Liver (tissue), 3 donors: ENCODE results near the gene LCN2.

Source experiments
- EGR1 ChIP-seq, 2 donors: IDR thresholded peaks; 2 replicates each; pipeline ENCODE4 v1.6.1; 2016 to 2018; ENCODE audit warnings: antibody characterized with exemption in 2 of 2, low read depth in 2 of 2
- FOXA1 ChIP-seq: IDR thresholded peaks from 2 replicates; pipeline ENCODE4 v1.6.1; 2016; ENCODE audit warnings: antibody characterized with exemption
- GABPA ChIP-seq, 2 donors: IDR thresholded peaks in 1 of 2; conservative IDR thresholded peaks in 1 of 2; 2 replicates each; pipeline ENCODE4 v1.6.1; 2016; ENCODE audit warnings: antibody characterized with exemption in 2 of 2, mild to moderate bottlenecking in 1 of 2, moderate library complexity in 1 of 2
- JUND ChIP-seq, 2 donors: IDR thresholded peaks; 2 replicates each; pipeline ENCODE4 v1.6.1; 2016; ENCODE audit warnings: antibody characterized with exemption in 2 of 2
- RAD21 ChIP-seq, 2 donors: IDR thresholded peaks; 2 replicates each; pipeline ENCODE4 v1.6.1; 2016; ENCODE audit warnings: antibody characterized with exemption in 2 of 2, mild to moderate bottlenecking in 2 of 2
- TAF1 ChIP-seq: conservative IDR thresholded peaks from 2 replicates; pipeline ENCODE4 v1.6.1; 2016; ENCODE audit warnings: antibody characterized with exemption, mild to moderate bottlenecking
- YY1 ChIP-seq: IDR thresholded peaks from 2 replicates; pipeline ENCODE4 v1.6.1; 2016; ENCODE audit warnings: antibody characterized with exemption, mild to moderate bottlenecking
- TF ChIP-seq, protein P1 (sequence below): fragments of 150-350 bp; IDR thresholded peaks from 2 replicates; pipeline ENCODE4 v1.5.1; 2017; ENCODE audit warnings: improper control_type of control experiment, low read depth, low read length; ENCODE audit not compliant: missing input control
- TF ChIP-seq, protein P2 (sequence below): IDR thresholded peaks from 2 replicates; pipeline ENCODE4 v1.6.1; 2016; ENCODE audit warnings: antibody characterized with exemption
- TF ChIP-seq, protein P3 (sequence below): IDR thresholded peaks from 2 replicates; pipeline ENCODE4 v1.6.1; 2016; ENCODE audit warnings: antibody characterized with exemption
- TF ChIP-seq, protein P4 (sequence below): IDR thresholded peaks from 2 replicates; pipeline ENCODE4 v1.6.1; 2016; ENCODE audit warnings: antibody characterized with exemption, mild to moderate bottlenecking
- donor health status: healthy.
- donor health status: healthy.

DNA sequence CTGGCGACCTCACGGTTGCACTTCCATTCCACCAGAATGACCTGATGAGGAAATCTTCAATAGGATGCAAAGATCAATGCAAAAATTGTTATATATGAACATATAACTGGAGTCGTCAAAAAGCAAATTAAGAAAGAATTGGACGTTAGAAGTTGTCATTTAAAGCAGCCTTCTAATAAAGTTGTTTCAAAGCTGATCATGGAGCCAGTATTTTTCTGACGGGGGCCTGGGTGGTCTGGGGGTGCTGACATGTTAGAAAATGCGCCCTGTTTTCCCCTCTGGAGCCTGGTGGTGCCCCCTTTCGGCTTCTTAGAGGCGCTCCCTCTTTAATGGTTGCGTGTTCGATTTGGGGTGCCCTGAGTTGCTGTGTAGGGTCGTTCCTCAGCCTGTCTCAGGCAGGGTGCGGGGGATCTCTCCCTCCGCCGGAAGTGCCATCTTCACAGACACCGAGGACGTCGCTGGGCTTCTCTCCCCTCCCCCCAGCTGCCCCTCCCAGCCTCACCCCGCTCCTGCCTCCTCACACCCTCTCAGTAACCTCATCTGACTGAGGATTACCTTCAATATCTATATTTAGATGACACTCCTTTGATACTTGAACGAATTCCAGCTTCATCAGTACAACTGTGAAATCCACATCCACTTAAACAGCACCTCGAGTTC, 40.1 kb upstream of the LCN2 start:
- TF ChIP-seq RAD21 (IDR thresholded peaks at IDR 0.05) (no peak), GABPA (IDR thresholded peaks at IDR 0.05 in 1 of 2, conservative IDR thresholded peaks at IDR 0.05 in 1 of 2) (no peak), EGR1 (IDR thresholded peaks at IDR 0.05; ENCODE audit: low read depth in 2 of 2) (no peak), FOXA1 (no peak), TAF1 (no peak), YY1 (no peak), JUND (IDR thresholded peaks at IDR 0.05) (no peak)
- TF ChIP-seq, protein P1, sequence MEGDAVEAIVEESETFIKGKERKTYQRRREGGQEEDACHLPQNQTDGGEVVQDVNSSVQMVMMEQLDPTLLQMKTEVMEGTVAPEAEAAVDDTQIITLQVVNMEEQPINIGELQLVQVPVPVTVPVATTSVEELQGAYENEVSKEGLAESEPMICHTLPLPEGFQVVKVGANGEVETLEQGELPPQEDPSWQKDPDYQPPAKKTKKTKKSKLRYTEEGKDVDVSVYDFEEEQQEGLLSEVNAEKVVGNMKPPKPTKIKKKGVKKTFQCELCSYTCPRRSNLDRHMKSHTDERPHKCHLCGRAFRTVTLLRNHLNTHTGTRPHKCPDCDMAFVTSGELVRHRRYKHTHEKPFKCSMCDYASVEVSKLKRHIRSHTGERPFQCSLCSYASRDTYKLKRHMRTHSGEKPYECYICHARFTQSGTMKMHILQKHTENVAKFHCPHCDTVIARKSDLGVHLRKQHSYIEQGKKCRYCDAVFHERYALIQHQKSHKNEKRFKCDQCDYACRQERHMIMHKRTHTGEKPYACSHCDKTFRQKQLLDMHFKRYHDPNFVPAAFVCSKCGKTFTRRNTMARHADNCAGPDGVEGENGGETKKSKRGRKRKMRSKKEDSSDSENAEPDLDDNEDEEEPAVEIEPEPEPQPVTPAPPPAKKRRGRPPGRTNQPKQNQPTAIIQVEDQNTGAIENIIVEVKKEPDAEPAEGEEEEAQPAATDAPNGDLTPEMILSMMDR: no peak
- TF ChIP-seq, protein P2, sequence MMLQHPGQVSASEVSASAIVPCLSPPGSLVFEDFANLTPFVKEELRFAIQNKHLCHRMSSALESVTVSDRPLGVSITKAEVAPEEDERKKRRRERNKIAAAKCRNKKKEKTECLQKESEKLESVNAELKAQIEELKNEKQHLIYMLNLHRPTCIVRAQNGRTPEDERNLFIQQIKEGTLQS: no peak
- TF ChIP-seq, protein P3, sequence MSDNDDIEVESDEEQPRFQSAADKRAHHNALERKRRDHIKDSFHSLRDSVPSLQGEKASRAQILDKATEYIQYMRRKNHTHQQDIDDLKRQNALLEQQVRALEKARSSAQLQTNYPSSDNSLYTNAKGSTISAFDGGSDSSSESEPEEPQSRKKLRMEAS: no peak
- TF ChIP-seq, protein P4, sequence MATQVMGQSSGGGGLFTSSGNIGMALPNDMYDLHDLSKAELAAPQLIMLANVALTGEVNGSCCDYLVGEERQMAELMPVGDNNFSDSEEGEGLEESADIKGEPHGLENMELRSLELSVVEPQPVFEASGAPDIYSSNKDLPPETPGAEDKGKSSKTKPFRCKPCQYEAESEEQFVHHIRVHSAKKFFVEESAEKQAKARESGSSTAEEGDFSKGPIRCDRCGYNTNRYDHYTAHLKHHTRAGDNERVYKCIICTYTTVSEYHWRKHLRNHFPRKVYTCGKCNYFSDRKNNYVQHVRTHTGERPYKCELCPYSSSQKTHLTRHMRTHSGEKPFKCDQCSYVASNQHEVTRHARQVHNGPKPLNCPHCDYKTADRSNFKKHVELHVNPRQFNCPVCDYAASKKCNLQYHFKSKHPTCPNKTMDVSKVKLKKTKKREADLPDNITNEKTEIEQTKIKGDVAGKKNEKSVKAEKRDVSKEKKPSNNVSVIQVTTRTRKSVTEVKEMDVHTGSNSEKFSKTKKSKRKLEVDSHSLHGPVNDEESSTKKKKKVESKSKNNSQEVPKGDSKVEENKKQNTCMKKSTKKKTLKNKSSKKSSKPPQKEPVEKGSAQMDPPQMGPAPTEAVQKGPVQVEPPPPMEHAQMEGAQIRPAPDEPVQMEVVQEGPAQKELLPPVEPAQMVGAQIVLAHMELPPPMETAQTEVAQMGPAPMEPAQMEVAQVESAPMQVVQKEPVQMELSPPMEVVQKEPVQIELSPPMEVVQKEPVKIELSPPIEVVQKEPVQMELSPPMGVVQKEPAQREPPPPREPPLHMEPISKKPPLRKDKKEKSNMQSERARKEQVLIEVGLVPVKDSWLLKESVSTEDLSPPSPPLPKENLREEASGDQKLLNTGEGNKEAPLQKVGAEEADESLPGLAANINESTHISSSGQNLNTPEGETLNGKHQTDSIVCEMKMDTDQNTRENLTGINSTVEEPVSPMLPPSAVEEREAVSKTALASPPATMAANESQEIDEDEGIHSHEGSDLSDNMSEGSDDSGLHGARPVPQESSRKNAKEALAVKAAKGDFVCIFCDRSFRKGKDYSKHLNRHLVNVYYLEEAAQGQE: no peak
